ENCODE results near the gene MAGI2. TPM values are rescaled to one million over a fixed set of nuclear protein-coding genes. Genes with fewer than 3 reads are reported as not detected.

Gene MAGI2
- total RNA-seq, 1 donor from 2014 or later = 4.0 TPM

DNA sequence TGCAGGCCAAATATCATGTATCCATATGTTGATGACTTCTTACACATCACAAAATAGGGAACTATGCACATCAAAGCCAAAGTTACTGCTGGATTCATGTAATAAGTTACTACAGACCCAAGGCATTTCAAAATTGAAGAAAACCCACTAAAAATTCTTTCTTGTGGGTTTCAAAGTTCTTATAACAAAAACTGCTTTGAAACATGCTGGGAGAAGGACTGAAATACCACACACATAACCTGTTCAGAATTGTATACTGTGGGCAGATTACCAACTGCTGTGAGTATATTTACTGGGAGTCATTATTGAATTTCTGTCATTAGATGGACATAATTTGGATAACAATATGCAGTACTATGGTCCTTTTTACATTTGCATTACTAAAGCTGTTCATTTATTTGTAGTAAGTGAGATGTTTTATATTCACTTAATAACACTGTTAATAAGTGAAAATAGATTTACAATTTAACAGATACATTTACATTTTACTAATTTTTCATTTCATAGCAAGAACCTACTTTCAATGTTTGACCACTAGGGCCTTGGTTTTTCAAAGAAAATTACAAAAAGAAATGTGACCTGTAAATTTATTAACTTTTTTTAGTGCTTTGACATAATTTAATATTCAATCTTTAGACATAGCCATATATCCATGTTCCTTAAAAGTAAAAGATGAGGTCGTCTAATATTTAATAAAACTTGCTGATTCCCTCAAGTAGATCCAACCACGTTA lies 132.6 kb downstream of the MAGI2 start:
- Histone ChIP-seq H3K4me1 (no peaks in the 10 kb centered on the region), H3K27me3 (no peaks in the 10 kb centered on the region), H3K9me3 (no peaks in the 10 kb centered on the region), H3K27ac (no peak overlapping the region), H3K4me3 (no peak overlapping the region), H3K36me3 (no peaks in the 10 kb centered on the region)
- intact Hi-C loops (cut with DNase I) = no loop called here
- TF ChIP-seq, protein P1, sequence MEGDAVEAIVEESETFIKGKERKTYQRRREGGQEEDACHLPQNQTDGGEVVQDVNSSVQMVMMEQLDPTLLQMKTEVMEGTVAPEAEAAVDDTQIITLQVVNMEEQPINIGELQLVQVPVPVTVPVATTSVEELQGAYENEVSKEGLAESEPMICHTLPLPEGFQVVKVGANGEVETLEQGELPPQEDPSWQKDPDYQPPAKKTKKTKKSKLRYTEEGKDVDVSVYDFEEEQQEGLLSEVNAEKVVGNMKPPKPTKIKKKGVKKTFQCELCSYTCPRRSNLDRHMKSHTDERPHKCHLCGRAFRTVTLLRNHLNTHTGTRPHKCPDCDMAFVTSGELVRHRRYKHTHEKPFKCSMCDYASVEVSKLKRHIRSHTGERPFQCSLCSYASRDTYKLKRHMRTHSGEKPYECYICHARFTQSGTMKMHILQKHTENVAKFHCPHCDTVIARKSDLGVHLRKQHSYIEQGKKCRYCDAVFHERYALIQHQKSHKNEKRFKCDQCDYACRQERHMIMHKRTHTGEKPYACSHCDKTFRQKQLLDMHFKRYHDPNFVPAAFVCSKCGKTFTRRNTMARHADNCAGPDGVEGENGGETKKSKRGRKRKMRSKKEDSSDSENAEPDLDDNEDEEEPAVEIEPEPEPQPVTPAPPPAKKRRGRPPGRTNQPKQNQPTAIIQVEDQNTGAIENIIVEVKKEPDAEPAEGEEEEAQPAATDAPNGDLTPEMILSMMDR (IDR thresholded peaks at IDR 0.05) = no peak
- no peak for DNase-seq (ENCODE audit: low spot score in 2 of 2)

- intact Hi-C loops (cut with DNase I) = no loop called here
Observed at GRCh38 chr7:79319369-79319768, 134.1 kb downstream of the MAGI2 start.

DNA sequence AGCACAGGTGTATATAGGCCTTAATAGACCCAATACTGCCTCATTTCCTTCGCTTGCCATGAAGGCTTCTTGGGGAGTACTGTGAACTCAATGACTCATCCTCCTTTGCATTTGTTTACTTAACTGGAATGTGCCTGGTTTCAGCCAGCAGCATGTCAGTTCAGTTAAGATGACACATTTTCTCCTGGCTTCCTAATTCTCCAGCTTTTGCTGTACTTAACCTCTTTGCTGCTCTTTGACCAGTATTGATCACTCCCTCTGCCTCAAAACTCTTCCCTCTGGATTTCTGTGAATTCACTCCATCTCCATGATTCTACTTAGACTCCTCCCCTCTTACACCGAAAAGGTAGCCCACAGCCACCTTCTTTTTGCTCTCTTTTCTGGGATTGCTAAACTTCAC lies 135.7 kb downstream of the MAGI2 start:
- Histone ChIP-seq H3K4me3 (no peak overlapping the region), H3K9me3 (no peaks in the 10 kb centered on the region), H3K36me3 (no peaks in the 10 kb centered on the region), H3K27ac (no peak overlapping the region), H3K4me1 (no peaks in the 10 kb centered on the region), H3K27me3 (no peaks in the 10 kb centered on the region)
- DNase-seq (ENCODE audit: low spot score in 2 of 2) = no peak
- TF ChIP-seq, protein P1 (IDR thresholded peaks at IDR 0.05) = no peak
- intact Hi-C loops (cut with DNase I) = no loop called here

More at GRCh38 chr7:79319369-79319768, 134.1 kb downstream of the MAGI2 start:
- Histone ChIP-seq H3K36me3 (no peaks in the 10 kb centered on the region), H3K4me1 (no peaks in the 10 kb centered on the region), H3K9me3 (no peaks in the 10 kb centered on the region), H3K4me3 (no peak overlapping the region), H3K27ac (no peak overlapping the region), H3K27me3 (no peaks in the 10 kb centered on the region)
- DNase-seq (ENCODE audit: low spot score in 2 of 2) = no peak
- TF ChIP-seq, protein P1 (IDR thresholded peaks at IDR 0.05) = no peak

DNA sequence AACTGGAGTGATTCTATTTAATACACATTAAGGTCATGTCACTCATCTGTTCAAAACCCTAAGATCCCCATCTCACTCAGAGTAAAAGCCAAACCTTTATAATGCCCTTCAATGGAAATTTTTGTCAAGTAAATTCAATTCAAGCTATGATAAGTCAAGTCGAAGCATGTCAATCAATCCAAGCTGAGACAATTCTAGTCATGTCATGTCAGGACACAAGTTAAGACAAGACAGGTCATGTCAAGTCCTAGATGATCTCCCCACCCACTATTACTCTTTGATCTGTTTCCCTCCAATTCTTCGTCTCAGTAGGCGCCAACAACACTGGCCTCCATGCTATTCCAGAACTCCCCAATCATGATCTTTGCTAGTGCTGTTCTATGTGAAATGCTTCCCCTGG lies 141.4 kb downstream of the MAGI2 start:
- intact Hi-C loops (cut with DNase I) = no loop called here

GRCh38 chr7:79308192-79308591 lies 145.3 kb downstream of the MAGI2 start:
- TF ChIP-seq, protein P1 (IDR thresholded peaks at IDR 0.05) = no peak
- Histone ChIP-seq H3K27ac (no peak overlapping the region), H3K27me3 (no peaks in the 10 kb centered on the region), H3K4me3 (no peak overlapping the region), H3K9me3 (no peaks in the 10 kb centered on the region), H3K4me1 (no peaks in the 10 kb centered on the region), H3K36me3 (no peaks in the 10 kb centered on the region)
- intact Hi-C loops (cut with DNase I) = no loop called here
- DNase-seq (ENCODE audit: low spot score in 2 of 2) = no peak

More for the DNA sequence above, 141.4 kb downstream of the MAGI2 start:
- Histone ChIP-seq H3K4me3 (no peak overlapping the region), H3K9me3 (no peaks in the 10 kb centered on the region), H3K27ac (no peak overlapping the region), H3K27me3 (no peaks in the 10 kb centered on the region), H3K36me3 (no peaks in the 10 kb centered on the region), H3K4me1 (no peaks in the 10 kb centered on the region)
- TF ChIP-seq, protein P1 (IDR thresholded peaks at IDR 0.05) = no peak
- no peak for DNase-seq (ENCODE audit: low spot score in 2 of 2)

Measured in ascending aorta (tissue), 2 donors.